ENCODE results near the gene CELF5. TPM values are rescaled to one million over a fixed set of nuclear protein-coding genes. Genes with fewer than 3 reads are reported as not detected.

Gene CELF5
- total RNA-seq, 1 donor from 2014 or later, result 0.18 TPM

DNA sequence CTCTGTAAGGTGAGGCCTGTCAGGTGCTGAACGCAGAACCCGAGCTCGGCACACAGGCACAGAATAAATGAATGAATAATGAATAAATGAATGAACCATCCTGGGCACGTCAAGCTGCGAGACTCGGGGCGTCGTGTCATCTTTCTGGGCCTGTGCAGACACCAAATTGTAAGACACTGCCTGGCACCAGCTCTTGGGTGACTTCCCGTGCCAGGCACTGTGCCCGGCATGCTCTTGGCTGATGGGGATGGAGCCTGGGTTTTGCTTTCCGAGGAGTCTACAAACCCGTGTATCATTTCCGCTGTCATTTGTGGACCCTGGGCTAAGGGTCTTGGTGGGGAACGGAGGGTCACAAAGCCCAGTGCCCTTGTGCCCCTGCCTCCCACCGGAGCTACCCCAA lies 43.9 kb downstream of the CELF5 start:
- peaks cover 23% of the 10 kb centered on the region for H3K27me3 Mint-ChIP-seq (ENCODE audit: low read depth)
- no peaks in the 10 kb centered on the region for H3K36me3 Mint-ChIP-seq (ENCODE audit: low read depth)
- intact Hi-C loops (cut with micrococcal nuclease), result no loop called here
- no peaks in the 10 kb centered on the region for H3K4me1 Mint-ChIP-seq (ENCODE audit: low read depth)
- peaks cover 6% of the 10 kb centered on the region for H3K9me3 Mint-ChIP-seq
- H3K4me3 Mint-ChIP-seq (ENCODE audit: low read depth), result no peak overlapping the region
- no peak overlapping the region for H3K27ac Mint-ChIP-seq
- no peak for DNase-seq (ENCODE audit: low spot score)

GRCh38 chr19:3268763-3269162 lies 44.3 kb downstream of the CELF5 start:
- intact Hi-C loops (cut with micrococcal nuclease), result no loop called here
- H3K36me3 Mint-ChIP-seq (ENCODE audit: low read depth), result no peaks in the 10 kb centered on the region
- H3K4me3 Mint-ChIP-seq (ENCODE audit: low read depth), result no peak overlapping the region
- peaks cover 24% of the 10 kb centered on the region for H3K27me3 Mint-ChIP-seq (ENCODE audit: low read depth)
- no peaks in the 10 kb centered on the region for H3K4me1 Mint-ChIP-seq (ENCODE audit: low read depth)
- no peak overlapping the region for H3K27ac Mint-ChIP-seq
- DNase-seq (ENCODE audit: low spot score), result no peak
- H3K9me3 Mint-ChIP-seq, result peaks cover 6% of the 10 kb centered on the region

DNA sequence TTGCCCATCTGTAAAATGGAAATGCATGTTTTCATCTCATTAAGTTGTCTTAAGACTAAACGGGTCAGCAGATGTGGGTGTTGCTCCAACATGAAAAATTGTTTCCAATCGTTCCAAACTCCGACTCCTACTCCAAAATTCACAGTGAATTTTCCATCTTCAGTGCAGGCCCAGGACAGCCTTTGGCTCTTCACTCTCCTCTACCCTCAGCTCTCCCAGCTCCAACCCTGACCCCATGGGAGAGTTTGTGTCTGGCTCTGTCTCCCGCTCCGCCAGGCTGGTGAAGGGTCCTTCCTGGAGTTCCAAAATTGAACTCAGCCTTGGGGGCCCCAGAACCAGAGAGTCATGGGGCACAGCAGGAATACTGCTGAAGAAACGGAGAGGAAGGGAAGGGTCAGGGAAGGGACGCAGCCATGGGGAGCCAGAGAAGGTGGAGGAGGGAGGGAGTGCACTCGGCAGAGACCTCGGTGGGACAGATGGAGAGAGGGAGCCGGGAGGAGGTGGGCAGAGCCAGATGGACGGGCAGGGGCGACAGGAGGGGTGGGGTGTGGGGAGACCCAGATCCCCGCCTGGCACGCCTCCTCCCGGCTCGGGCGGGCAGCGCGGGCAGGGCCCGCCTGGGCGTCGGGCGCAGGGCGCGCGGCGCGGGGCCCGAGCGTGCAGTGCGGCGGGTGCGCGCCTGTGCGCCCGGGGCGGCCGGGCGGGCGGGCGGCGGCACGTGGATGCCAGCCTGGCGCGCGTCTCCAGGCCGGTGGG lies 45.6 kb downstream of the CELF5 start:
- no peak for DNase-seq (ENCODE audit: low spot score)
- no peak overlapping the region for H3K4me3 Mint-ChIP-seq (ENCODE audit: low read depth)
- H3K27me3 Mint-ChIP-seq (ENCODE audit: low read depth), result peaks cover 28% of the 10 kb centered on the region
- peaks cover 6% of the 10 kb centered on the region for H3K9me3 Mint-ChIP-seq
- H3K4me1 Mint-ChIP-seq (ENCODE audit: low read depth), result peaks cover 4% of the 10 kb centered on the region
- H3K36me3 Mint-ChIP-seq (ENCODE audit: low read depth), result no peaks in the 10 kb centered on the region
- H3K27ac Mint-ChIP-seq, result no peak overlapping the region
- intact Hi-C loops (cut with micrococcal nuclease), result no loop called here

GRCh38 chr19:3270902-3271301 lies 46.4 kb downstream of the CELF5 start:
- intact Hi-C loops (cut with micrococcal nuclease), result no loop called here
- H3K36me3 Mint-ChIP-seq (ENCODE audit: low read depth), result no peaks in the 10 kb centered on the region
- no peak overlapping the region for H3K4me3 Mint-ChIP-seq (ENCODE audit: low read depth)
- peaks cover 28% of the 10 kb centered on the region for H3K27me3 Mint-ChIP-seq (ENCODE audit: low read depth)
- peaks cover 6% of the 10 kb centered on the region for H3K9me3 Mint-ChIP-seq
- peaks cover 7% of the 10 kb centered on the region for H3K4me1 Mint-ChIP-seq (ENCODE audit: low read depth)
- DNase-seq (ENCODE audit: low spot score), result no peak
- H3K27ac Mint-ChIP-seq, result no peak overlapping the region

DNA sequence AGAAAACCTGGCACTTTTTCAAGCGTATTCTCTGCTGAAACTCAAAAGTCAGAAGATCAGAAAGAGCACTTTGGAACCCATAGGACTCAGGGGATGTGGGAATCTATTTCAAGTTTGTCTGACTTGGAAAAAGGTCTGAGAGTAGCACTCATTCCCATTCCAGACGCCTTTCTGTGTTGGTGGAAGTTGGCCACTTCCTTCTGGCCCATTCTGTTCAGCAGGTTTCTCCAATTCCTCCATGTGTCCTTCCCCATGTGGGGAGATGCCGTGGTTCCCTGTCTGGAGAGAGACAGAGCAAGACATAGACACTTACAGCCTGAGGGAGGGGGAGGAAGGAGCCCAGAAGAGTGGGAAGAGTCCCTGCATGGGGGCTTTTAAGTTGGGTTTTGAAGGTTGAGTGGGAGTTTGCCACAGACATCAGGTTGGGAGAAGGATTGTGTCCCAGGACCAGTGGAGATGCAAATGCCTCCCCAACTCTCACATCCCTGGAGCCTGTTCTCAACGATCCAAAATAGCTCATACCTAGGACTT lies 48.0 kb downstream of the CELF5 start:
- Mint-ChIP-seq H3K36me3 (ENCODE audit: low read depth) (no peaks in the 10 kb centered on the region), H3K9me3 (peaks cover 6% of the 10 kb centered on the region), H3K4me3 (ENCODE audit: low read depth) (no peak overlapping the region), H3K4me1 (ENCODE audit: low read depth) (peaks cover 8% of the 10 kb centered on the region), H3K27me3 (ENCODE audit: low read depth) (peaks cover 28% of the 10 kb centered on the region), H3K27ac (no peak overlapping the region)
- DNase-seq (ENCODE audit: low spot score), result no peak
- intact Hi-C loops (cut with micrococcal nuclease), result no loop called here

DNA sequence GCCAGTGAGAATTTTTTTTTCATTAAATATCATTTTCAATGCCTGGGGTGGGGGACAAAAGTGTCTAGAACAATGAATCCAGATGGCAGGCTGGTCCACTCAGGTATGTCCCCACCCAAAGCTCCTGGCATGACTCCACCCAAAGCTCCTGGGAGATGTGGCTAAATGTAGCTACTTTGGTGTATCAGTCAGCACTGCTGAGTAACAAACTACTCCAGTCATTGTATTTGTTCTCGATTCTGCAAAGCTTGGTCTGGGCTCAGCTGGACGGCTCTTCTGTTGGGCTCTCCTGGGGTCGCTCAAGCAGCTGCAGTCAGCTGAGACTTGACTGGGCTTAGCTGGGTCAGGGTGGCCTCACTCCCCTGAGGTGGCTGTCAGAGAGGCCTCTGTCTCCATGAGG lies 48.5 kb downstream of the CELF5 start:
- peaks cover 8% of the 10 kb centered on the region for H3K4me1 Mint-ChIP-seq (ENCODE audit: low read depth)
- H3K4me3 Mint-ChIP-seq (ENCODE audit: low read depth), result no peak overlapping the region
- intact Hi-C loops (cut with micrococcal nuclease), result no loop called here
- no peak for DNase-seq (ENCODE audit: low spot score)
- H3K36me3 Mint-ChIP-seq (ENCODE audit: low read depth), result no peaks in the 10 kb centered on the region
- peaks cover 28% of the 10 kb centered on the region for H3K27me3 Mint-ChIP-seq (ENCODE audit: low read depth)
- H3K9me3 Mint-ChIP-seq, result peaks cover 6% of the 10 kb centered on the region
- H3K27ac Mint-ChIP-seq, result no peak overlapping the region

- H3K36me3 Mint-ChIP-seq (ENCODE audit: low read depth), result no peaks in the 10 kb centered on the region
These were observed 49.9 kb downstream of the CELF5 start for GRCh38 chr19:3274245-3274941.

DNA sequence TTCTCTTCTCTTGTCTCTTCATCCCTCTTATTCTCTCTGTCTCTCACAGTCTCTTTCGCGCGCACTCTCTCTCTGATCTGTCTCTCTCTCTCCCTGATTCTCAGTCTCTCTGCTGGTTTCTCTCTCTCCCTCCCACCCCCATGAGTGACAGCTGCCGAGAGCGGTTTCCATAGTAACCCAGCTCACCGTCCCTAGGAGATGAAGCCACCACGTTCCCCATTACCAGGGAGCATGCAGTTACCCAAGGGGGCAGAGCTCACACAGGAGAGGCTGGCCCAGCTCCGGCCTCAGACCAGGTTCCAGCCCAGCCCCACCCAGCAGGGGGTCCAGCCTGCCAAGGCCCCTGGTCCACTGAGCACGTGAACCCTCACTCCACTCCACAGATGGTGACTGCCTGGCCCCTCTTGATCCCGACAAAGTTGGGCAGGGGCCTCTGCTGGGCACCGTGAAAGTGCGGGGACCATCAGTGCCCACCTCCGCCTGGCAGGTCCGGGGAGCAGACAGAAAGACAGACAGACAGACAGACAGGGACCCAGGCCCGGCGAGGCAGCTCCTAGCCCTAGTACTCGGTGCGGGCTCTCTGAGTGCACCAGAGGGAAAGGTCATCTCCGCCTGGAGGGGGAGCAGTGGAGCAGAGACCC lies 50.6 kb downstream of the CELF5 start:
- H3K27me3 Mint-ChIP-seq (ENCODE audit: low read depth), result peaks cover 15% of the 10 kb centered on the region
- H3K9me3 Mint-ChIP-seq, result peaks cover 6% of the 10 kb centered on the region
- intact Hi-C loops (cut with micrococcal nuclease), result no loop called here
- H3K36me3 Mint-ChIP-seq (ENCODE audit: low read depth), result no peaks in the 10 kb centered on the region
- H3K4me1 Mint-ChIP-seq (ENCODE audit: low read depth), result peaks cover 8% of the 10 kb centered on the region
- DNase-seq (ENCODE audit: low spot score), result peak; percentile 11
- peak overlapping the region; percentile 79 for H3K4me3 Mint-ChIP-seq (ENCODE audit: low read depth)
- H3K27ac Mint-ChIP-seq, result peak overlapping the region; percentile 39

More at GRCh38 chr19:3274245-3274941, 49.9 kb downstream of the CELF5 start:
- DNase-seq (ENCODE audit: low spot score), result no peak
- H3K4me3 Mint-ChIP-seq (ENCODE audit: low read depth), result peak overlapping the region; percentile 10
- peaks cover 6% of the 10 kb centered on the region for H3K9me3 Mint-ChIP-seq
- peaks cover 21% of the 10 kb centered on the region for H3K27me3 Mint-ChIP-seq (ENCODE audit: low read depth)
- H3K27ac Mint-ChIP-seq, result no peak overlapping the region
- intact Hi-C loops (cut with micrococcal nuclease), result no loop called here
- H3K4me1 Mint-ChIP-seq (ENCODE audit: low read depth), result peaks cover 8% of the 10 kb centered on the region

DNA sequence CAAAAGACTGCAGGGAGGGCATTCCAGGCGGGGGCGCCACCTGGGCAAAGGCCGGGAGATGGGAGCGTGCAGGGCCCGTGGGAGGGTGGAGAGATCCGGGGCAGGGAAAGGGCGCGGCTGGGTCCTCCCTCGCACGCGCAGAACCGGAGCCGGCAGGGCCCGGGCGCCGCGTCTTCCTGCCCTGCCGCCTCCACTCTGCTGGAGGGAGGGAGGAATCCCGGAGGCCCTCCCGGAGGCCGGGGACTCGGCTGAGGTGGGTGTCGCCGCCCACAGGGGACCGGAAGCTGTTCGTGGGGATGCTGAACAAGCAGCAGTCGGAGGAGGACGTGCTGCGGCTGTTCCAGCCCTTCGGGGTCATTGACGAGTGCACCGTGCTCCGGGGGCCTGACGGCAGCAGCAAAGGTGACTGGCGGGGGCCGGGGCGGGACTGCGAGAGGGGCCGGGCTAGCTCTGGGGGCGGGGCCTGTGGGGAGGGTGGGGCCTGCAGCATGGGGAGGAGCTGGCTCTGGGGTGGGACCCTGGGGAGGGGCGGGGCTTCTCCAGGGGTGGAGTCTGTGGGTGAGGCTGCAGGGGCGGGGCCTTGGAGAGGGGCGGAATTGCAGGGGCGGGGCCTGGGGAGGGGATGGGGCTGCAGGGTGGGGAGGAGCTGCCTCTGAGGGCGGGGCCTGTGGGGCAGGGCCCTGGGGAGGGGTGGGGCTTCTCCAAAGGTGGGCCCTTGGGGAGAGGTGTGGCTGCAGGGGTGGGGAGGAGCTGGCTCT lies 51.3 kb downstream of the CELF5 start:
- Mint-ChIP-seq H3K9me3 (peaks cover 6% of the 10 kb centered on the region), H3K4me1 (ENCODE audit: low read depth) (peaks cover 8% of the 10 kb centered on the region), H3K27ac (peak overlapping the region; percentile 39), H3K4me3 (ENCODE audit: low read depth) (peak overlapping the region; percentile 79), H3K36me3 (ENCODE audit: low read depth) (no peaks in the 10 kb centered on the region), H3K27me3 (ENCODE audit: low read depth) (peaks cover 13% of the 10 kb centered on the region)
- intact Hi-C loops (cut with micrococcal nuclease), result loop anchor here (1.0 kb wide), 1 partner anchor 10 kb away; no protein-coding TSS in a partner anchor
- DNase-seq (ENCODE audit: low spot score), result peak; percentile 83

GRCh38 chr19:3276341-3276799 lies 51.9 kb downstream of the CELF5 start:
- peaks cover 11% of the 10 kb centered on the region for H3K27me3 Mint-ChIP-seq (ENCODE audit: low read depth)
- intact Hi-C loops (cut with micrococcal nuclease), result loop anchor here (1.0 kb wide), 1 partner anchor 9 kb away; no protein-coding TSS in a partner anchor
- no peak for DNase-seq (ENCODE audit: low spot score)
- H3K36me3 Mint-ChIP-seq (ENCODE audit: low read depth), result no peaks in the 10 kb centered on the region
- H3K4me3 Mint-ChIP-seq (ENCODE audit: low read depth), result peak overlapping the region; percentile 28
- H3K9me3 Mint-ChIP-seq, result peaks cover 6% of the 10 kb centered on the region
- no peak overlapping the region for H3K27ac Mint-ChIP-seq
- H3K4me1 Mint-ChIP-seq (ENCODE audit: low read depth), result peaks cover 8% of the 10 kb centered on the region

GRCh38 chr19:3277649-3278048 lies 53.2 kb downstream of the CELF5 start:
- Mint-ChIP-seq H3K4me3 (ENCODE audit: low read depth) (no peak overlapping the region), H3K9me3 (peaks cover under 1% of the 10 kb centered on the region), H3K36me3 (ENCODE audit: low read depth) (no peaks in the 10 kb centered on the region), H3K27me3 (ENCODE audit: low read depth) (peaks cover 6% of the 10 kb centered on the region), H3K27ac (no peak overlapping the region), H3K4me1 (ENCODE audit: low read depth) (peaks cover 8% of the 10 kb centered on the region)
- no peak for DNase-seq (ENCODE audit: low spot score)
- intact Hi-C loops (cut with micrococcal nuclease), result no loop called here

- no peak for DNase-seq (ENCODE audit: low spot score)
- Mint-ChIP-seq H3K9me3 (no peaks in the 10 kb centered on the region), H3K4me3 (ENCODE audit: low read depth) (no peak overlapping the region), H3K4me1 (ENCODE audit: low read depth) (peaks cover 8% of the 10 kb centered on the region), H3K27me3 (ENCODE audit: low read depth) (peaks cover 6% of the 10 kb centered on the region), H3K27ac (no peak overlapping the region), H3K36me3 (ENCODE audit: low read depth) (no peaks in the 10 kb centered on the region)
- intact Hi-C loops (cut with micrococcal nuclease), result no loop called here
These were observed 53.8 kb downstream of the CELF5 start for GRCh38 chr19:3278294-3278693.

Data from activated T-helper 2 cell treated with anti-CD3 and anti-CD28 coated beads, Interferon-gamma antibody, Interleukin-2, Interleukin-4, amounts not matched to agents 10 μg/mL and 5 μg/mL and 100 μg/mL, durations not matched to agents 14 hours and 24 hours and 36 hours (primary cell).